HG02798 (cell line): ENCODE results near the gene HHATL.

Source experiments
- ATAC-seq: cut with Tn5 transposase; IDR thresholded peaks from one replicate; pipeline ENCODE4 v1.9.1; 2021; ENCODE audit warnings: mild to moderate bottlenecking; ENCODE audit not compliant: unreplicated experiment, poor library complexity

Gene HHATL

DNA sequence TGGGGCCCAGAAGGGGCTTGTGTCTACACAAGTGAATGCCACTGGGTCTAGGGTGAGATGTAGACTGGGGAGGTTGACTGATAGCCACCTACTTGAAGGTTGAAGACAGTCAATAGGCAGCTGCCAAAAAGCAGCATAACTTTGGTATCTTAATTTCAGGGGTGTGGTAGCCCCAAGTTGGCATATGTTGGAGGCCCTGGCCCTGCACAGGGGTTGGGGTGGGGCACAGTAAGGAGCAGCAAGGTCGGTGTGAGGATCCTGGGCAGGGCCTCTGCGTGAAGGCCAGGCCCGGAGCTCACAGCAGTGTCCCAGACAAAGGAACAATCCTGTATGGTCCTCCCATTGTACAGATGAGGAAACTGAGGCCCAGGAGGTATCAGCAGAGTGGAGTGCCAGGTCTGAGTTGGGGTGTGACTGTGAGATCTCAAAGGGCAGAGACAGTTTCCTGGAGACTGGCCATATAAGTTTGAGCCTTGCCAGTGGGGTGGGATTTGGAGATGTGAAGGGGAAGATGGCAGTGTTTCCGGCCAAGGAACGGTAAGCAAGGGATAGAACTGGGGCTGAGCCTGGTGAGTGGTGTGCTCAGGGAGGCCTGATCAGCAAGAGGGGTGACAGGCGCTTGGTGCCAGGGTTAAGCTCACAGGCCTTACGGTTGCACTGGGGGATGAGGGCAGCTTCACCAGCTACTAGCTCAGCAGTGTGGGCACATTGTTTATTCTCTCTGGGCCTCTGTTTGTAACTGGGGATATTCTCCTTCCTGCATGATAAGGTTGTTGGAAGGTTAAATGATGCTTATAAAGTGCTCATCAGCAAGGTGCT lies 15.6 kb downstream of the HHATL start:
- ATAC-seq = no peak

- no peak for ATAC-seq
These were observed 16.4 kb downstream of the HHATL start for GRCh38 chr3:42685891-42686820.

GRCh38 chr3:42685363-42685881 lies 17.2 kb downstream of the HHATL start, which contains the start of gene KLHL40:
KLHL40 (plus strand) TSS chr3:42685537; CDS start chr3:42685619, 82 bp downstream.
- ATAC-seq = no peak

DNA sequence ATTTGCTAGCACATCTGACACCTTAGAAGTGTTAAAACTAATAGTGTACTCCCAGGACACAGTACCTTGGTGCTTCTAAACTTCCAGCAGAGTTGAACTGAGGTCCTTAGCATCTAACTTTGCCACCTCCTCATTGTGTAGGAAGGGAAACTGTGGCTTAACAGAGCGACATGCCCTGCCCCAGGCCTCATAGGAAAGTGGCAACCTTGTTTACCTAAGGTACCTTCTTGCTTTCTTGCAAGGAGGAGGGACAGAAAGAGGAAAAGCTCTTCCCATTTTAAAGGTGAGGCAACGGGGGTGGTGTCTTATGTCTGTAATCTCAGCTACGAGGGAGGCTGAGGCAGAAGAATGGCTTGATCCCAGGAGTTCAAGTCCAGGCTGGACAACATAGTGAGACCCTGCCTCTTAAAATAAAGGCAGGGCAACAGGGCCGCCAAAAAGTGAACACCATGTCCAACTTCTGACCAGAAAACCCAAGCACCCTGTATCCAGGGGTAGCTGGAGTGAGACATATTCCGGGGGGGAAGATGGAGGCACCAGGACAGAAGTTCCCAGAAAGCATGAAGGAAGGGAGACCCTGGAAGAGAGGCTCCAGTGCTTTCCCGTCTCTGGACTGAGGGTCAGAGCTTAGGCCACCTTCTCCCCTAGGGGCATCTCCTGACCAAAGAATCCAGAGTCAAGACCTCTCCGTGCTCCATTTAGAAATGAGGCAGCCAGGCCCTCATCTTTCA lies 17.8 kb downstream of the HHATL start:
- no peak for ATAC-seq

DNA sequence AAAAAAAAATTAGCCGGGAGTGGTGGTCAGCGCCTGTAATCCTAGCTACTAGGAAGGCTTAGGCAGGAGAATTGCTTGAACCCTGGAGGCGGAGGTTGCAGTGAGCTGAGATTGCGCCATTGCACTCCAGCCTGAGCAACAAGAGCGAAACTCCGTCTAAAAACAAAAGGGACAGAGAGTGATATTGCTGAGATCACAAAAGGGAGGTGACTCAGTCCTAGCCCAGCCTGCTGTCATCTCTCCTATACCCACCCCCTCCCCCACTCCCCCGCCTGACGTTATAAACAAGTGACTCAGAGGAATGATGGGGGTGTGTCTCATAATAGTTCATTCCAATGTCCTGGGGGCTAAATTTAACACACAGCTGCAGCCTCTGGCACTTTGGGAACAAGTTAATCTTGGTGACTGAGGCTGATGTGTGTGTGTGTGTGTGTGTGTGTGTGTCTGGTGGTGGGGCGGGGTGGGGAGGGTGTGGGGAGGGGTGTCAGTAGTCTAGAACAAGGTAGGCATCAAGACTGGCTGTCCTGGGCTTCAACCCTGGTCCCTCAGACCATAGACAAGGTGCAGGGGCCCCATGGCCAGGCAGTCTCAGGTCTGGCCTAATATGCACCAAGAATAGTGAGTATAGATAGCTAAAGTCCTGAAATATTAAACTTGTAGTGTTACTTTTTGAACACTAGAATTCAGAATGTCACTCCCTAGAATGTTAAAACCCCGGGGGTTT lies 18.6 kb downstream of the HHATL start:
- no peak for ATAC-seq

DNA sequence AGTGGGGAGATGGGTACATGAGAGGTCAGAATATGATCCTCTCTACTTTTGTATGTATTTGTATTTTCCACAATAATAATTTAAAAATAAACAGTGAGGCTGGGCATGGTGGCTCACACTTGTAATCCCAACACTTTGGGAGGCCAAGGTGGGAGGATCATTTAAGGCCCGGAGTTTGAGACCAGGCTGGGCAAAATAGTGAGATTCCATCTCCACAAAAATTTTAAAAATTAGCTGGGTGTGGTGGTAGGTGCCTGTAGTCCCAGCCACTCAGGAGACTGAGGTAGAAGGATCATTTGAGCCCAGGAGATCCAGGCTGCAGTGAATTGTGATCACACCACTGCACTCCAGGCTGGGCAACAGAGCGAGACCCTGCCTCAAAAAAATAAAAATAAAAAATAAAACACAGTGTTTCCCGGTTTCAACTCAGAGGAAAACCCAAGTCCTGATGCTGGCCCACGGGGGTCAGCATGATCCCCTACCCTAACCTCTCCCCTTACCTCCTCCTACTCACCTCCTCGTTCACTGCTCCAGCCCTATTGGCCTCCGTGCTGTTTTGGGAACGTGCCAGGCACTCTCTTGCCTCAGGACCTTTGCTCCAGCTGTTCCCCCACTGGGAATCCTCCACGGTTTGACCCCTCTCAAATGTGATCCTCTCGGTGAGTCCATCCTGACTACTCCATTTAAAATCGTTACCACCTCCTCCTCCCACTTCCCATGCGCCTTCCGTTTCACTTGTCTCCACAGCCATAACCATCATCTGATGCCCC lies 20.1 kb downstream of the HHATL start:
- ATAC-seq = no peak

DNA sequence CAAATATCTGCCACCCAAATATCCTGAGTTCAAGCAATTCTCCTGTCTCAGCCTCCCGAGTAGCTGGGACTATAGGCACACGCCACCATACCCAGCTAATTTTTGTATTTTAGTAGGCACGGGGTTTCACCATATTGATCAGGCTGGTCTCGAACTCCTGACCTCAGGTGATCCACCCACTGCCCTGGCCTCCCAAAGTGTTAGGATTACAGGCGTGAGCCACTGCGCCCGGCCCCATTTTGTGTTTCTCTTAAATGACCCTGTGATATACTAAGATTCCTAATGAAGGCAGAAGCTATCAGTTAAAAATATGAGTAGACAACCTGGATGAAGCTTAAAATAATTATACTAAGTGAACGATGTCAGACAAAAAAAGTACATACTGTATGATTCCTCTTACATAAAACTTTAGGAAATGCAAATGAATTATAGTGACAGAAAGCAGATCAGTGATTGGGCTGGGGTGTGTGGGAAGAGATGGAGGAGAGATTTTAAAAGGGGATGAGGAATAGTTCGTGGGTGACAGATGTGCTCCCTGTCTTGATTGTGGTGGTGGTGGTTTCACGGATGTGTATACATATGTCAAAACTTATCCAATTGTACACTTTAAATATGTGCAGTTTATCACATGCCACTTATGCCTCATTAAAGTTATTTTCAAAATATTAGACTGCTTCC lies 21.1 kb downstream of the HHATL start:
- no peak for ATAC-seq

GRCh38 chr3:42680806-42681205 lies 21.8 kb downstream of the HHATL start:
- no peak for ATAC-seq

DNA sequence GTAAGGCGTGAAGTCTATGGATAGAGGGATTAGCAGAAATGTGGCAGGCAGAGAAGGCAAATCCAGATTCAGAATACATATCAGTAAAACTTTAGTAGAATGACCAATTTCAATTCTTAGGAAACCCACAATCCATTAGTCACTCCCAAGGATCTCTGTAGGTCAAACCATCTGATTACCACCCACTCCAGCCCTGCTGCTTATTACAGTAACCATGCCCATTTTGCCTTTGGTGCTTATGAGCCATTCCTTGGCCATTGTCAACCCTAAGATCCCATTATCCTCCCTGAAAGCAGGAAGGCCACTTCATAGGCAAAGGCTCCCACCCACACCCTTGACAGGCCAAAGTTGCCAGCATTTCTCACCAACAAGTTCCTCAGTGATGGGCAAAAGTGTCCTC lies 22.3 kb downstream of the HHATL start:
- ATAC-seq = no peak

GRCh38 chr3:42678447-42678846 lies 24.2 kb downstream of the HHATL start:
- ATAC-seq = no peak

GRCh38 chr3:42675909-42676308 lies 26.7 kb downstream of the HHATL start:
- no peak for ATAC-seq

GRCh38 chr3:42674146-42674545 lies 28.5 kb downstream of the HHATL start:
- no peak for ATAC-seq

GRCh38 chr3:42673082-42673481 lies 29.5 kb downstream of the HHATL start:
- no peak for ATAC-seq

DNA sequence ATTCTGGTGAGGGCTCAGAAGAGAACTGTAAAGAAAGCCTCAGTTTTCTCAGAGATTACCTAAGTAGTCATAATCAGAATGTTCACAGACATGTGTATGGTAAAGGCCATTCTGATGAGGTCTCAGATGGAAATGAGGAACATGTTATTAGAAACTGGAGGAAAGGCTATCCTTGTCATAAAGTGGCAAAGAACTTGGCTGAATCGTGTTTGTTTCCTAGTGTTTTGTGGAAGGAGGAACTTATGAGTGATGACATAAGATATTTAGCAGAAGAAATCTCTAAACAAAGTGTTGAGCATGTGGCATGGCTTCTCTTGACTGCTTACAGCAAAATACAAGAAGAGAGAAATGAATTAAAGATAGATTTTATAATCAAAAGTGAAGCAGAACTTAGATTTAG lies 30.1 kb downstream of the HHATL start:
- no peak for ATAC-seq

GRCh38 chr3:42670670-42671069 lies 31.9 kb downstream of the HHATL start:
- no peak for ATAC-seq

DNA sequence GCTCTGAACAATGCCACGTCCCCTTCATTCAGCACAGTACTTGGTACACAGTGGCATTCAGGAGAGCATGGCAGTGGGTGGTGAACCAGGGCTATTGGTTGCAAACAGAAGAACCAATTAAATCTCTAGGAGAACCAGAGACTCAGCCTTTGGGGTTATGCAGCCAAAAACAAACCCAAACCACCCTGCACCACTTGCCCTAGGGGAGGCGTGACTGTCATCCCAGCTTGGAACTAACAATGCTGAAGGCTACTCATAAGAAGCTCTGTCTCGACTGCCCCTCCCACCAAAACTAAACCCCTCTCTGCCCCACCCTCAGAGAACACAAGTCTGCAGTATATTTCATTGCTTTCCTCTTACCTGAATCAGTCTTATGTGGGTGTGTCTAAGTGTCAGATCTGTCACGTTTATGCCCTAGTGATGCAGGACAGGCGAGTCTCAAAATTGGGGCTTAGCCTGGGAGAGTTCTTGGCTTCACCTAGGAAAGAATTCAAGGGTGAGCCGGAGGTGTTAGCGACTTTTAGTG lies 32.5 kb downstream of the HHATL start:
- ATAC-seq = no peak

GRCh38 chr3:42668793-42669217 lies 33.8 kb downstream of the HHATL start:
- no peak for ATAC-seq

DNA sequence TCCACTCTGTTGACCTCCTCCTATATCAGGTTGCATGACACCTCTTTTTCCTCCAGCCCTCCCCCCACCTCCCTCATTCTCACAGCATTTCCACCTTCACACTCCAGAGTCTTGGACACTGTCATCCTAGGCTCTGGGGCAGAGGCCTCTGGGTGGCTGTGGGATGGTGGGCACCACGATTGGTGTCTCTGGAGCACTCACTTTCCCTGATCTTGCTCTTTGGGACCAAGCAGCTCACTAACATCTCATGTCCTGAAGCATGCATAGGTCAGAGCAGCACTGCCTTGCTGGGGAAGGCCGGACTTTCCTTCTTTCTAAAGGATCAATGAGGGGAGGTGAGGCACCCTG lies 34.2 kb downstream of the HHATL start:
- no peak for ATAC-seq
